IMR-90 (cell line): ENCODE data around the gene KIF20B. TPM values are rescaled to one million over a fixed set of nuclear protein-coding genes. Genes with fewer than 3 reads are reported as not detected.

ENCODE experiments used
- ATAC-seq: fragments of 200-7000 bp; cut with Tn5 transposase; 2 replicates; pipeline ENCODE4 v1.9.1; 2020; ENCODE audit warnings: low read depth, mild to moderate bottlenecking, moderate library complexity
- BruUV-seq: library from RNA; stranded (reverse); fragments of 400-500 nt; replicated peaks from 2 replicates; lab custom pipeline; 2021; lab: Mats Ljungman, UMichigan
- CTCF ChIA-PET: fragments of 300-600 bp; formaldehyde crosslinking; extraction: SDS; loops from one replicate; lab custom pipeline; 2021; ENCODE audit warnings: antibody characterized with exemption; lab: Yijun Ruan, JAX
- POLR2A ChIA-PET: fragments of 300-600 bp; sonication (Branson Sonifier 250); formaldehyde crosslinking; loops from one replicate; lab custom pipeline; 2022; ENCODE audit warnings: antibody characterized with exemption; ENCODE audit not compliant: unreplicated experiment; lab: Charles Lee
- DNase-seq: peaks from one replicate; pipeline ENCODE4 v3.0.0; 2013
- H2AFZ ChIP-seq: replicated peaks from 2 replicates; pipeline ENCODE3; 2013; ENCODE audit warnings: low read length, mild to moderate bottlenecking; ENCODE audit not compliant: poor library complexity
- H2AK5ac ChIP-seq: 2 replicates; pipeline ENCODE4 v1.6.1; 2013; ENCODE audit warnings: low read depth, low read length, inconsistent platforms
- H2AK9ac ChIP-seq: replicated peaks from 2 replicates; pipeline ENCODE3; 2013; ENCODE audit warnings: mild to moderate bottlenecking, low read depth, low read length, moderate library complexity; ENCODE audit not compliant: poor library complexity
- H2BK120ac ChIP-seq: 2 replicates; pipeline ENCODE4 v1.6.1; 2013; ENCODE audit warnings: low read depth, low read length, inconsistent platforms
- H2BK15ac ChIP-seq: 3 replicates; pipeline ENCODE4 v1.6.1; 2013; ENCODE audit warnings: low read depth, low read length, inconsistent platforms
- H2BK20ac ChIP-seq: 2 replicates; pipeline ENCODE4 v1.6.1; 2013; ENCODE audit warnings: low read depth, mild to moderate bottlenecking, inconsistent platforms, low read length, moderate library complexity
- H2BK5ac ChIP-seq: 2 replicates; pipeline ENCODE4 v1.6.1; 2013; ENCODE audit warnings: mild to moderate bottlenecking, low read depth, low read length, inconsistent platforms; ENCODE audit not compliant: poor library complexity, severe bottlenecking
- H3K14ac ChIP-seq: replicated peaks from 2 replicates; pipeline ENCODE4 v1.6.1; 2013; ENCODE audit warnings: low read depth, low read length, inconsistent platforms
- H3K18ac ChIP-seq: 2 replicates; pipeline ENCODE4 v1.6.1; 2013; ENCODE audit warnings: low read depth, low read length, control low read depth
- H3K23ac ChIP-seq: 2 replicates; pipeline ENCODE4 v1.6.1; 2013; ENCODE audit warnings: low read depth, low read length, inconsistent platforms
- H3K27ac ChIP-seq: 2 replicates; pipeline ENCODE4 v1.5.1; 2013; ENCODE audit warnings: mild to moderate bottlenecking, control low read depth, low read length; ENCODE audit not compliant: insufficient read depth
- H3K27me3 ChIP-seq: 2 replicates; pipeline ENCODE4 v1.6.1; 2013; ENCODE audit warnings: low read length; ENCODE audit not compliant: control insufficient read depth, insufficient read depth
- H3K36me3 ChIP-seq: 2 replicates; pipeline ENCODE4 v1.6.1; 2013; ENCODE audit warnings: low read length, mixed read lengths; ENCODE audit not compliant: control insufficient read depth, insufficient read depth
- H3K4ac ChIP-seq: 2 replicates; pipeline ENCODE4 v1.6.1; 2013; ENCODE audit warnings: low read depth, low read length, inconsistent platforms
- H3K4me1 ChIP-seq: 2 replicates; pipeline ENCODE4 v1.6.1; 2013; ENCODE audit warnings: low read length, mixed read lengths; ENCODE audit not compliant: control insufficient read depth, insufficient read depth
- H3K4me2 ChIP-seq: 2 replicates; pipeline ENCODE4 v1.6.1; 2013; ENCODE audit warnings: low read depth, mild to moderate bottlenecking, control low read depth, low read length, moderate library complexity
- H3K4me3 ChIP-seq: 2 replicates; pipeline ENCODE4 v1.5.1; 2013; ENCODE audit warnings: low read depth, mild to moderate bottlenecking, control low read depth, low read length, moderate library complexity; ENCODE audit not compliant: insufficient read depth
- H3K56ac ChIP-seq: 2 replicates; pipeline ENCODE4 v1.6.1; 2013; ENCODE audit warnings: low read length, inconsistent platforms; ENCODE audit not compliant: insufficient read depth; ENCODE audit errors: extremely low read depth
- H3K79me1 ChIP-seq, 2 experiments: 2 replicates each; pipeline ENCODE4 v1.6.1; 2013; ENCODE audit warnings: low read length in 2 of 2, inconsistent platforms in 1 of 2, low read depth in 1 of 2
- H3K9ac ChIP-seq: 2 replicates; pipeline ENCODE4 v1.6.1; 2013; ENCODE audit warnings: low read depth, low read length, control low read depth
- H3K9me1 ChIP-seq: 2 replicates; pipeline ENCODE4 v1.6.1; 2013; ENCODE audit warnings: low read length, inconsistent platforms; ENCODE audit not compliant: insufficient read depth
- H3K9me3 ChIP-seq: 2 replicates; pipeline ENCODE4 v1.6.1; 2013; ENCODE audit warnings: low read length; ENCODE audit not compliant: control insufficient read depth, insufficient read depth
- H4K20me1 ChIP-seq: 2 replicates; pipeline ENCODE4 v1.6.1; 2013; ENCODE audit warnings: low read length, inconsistent platforms; ENCODE audit not compliant: insufficient read depth
- H4K5ac ChIP-seq: 2 replicates; pipeline ENCODE4 v1.6.1; 2013; ENCODE audit warnings: mild to moderate bottlenecking, low read depth, low read length, control low read depth
- H4K8ac ChIP-seq, 2 experiments: 2 replicates each; pipeline ENCODE4 v1.6.1; 2013; ENCODE audit warnings: low read depth in 2 of 2, low read length in 2 of 2, control low read depth in 1 of 2, inconsistent platforms in 1 of 2
- H4K91ac ChIP-seq: 2 replicates; pipeline ENCODE4 v1.6.1; 2013; ENCODE audit warnings: low read depth, low read length, inconsistent platforms; ENCODE audit not compliant: insufficient read depth
- CEBPB ChIP-seq: IDR thresholded peaks from 2 replicates; pipeline ENCODE4 v1.6.1; 2012; ENCODE audit warnings: low read depth, low read length, improper control_type of control experiment
- MAFK ChIP-seq: IDR thresholded peaks from 2 replicates; pipeline ENCODE4 v1.6.1; 2012; ENCODE audit warnings: low read depth, low read length, improper control_type of control experiment
- MAZ ChIP-seq: IDR thresholded peaks from 2 replicates; pipeline ENCODE4 v1.6.1; 2012; ENCODE audit warnings: low read depth, mild to moderate bottlenecking, low read length, improper control_type of control experiment, moderate library complexity, borderline replicate concordance
- NFE2L2 ChIP-seq: fragments of 150-350 bp; IDR thresholded peaks from 2 replicates; pipeline ENCODE4 v1.6.1; 2016; ENCODE audit warnings: low read depth, mild to moderate bottlenecking, low read length
- RAD21 ChIP-seq: IDR thresholded peaks from 2 replicates; pipeline ENCODE4 v1.6.1; 2012; ENCODE audit warnings: low read length, improper control_type of control experiment
- WGBS, 2 experiments: methylation state at CpG; one replicate each; pipeline versions ENCODE4 v1.1.5 to v1.1.7; 2013; ENCODE audit warnings: missing lambda C conversion rate in 2 of 2; ENCODE audit not compliant: insufficient read length in 1 of 2; ENCODE audit errors: extremely low coverage in 2 of 2; 5-methylcytosine and 5-hydroxymethylcytosine counted together
- dilution Hi-C: fragments of 300-500 bp; cut with HindIII; formaldehyde crosslinking; loops from one replicate; pipeline ENCODE4 v1.14.3; 2018; ENCODE audit warnings: low sequenced_read_pairs; ENCODE audit not compliant: unreplicated experiment
- in situ Hi-C: fragments of 300-500 bp; cut with MboI; formaldehyde crosslinking; loops from 3 replicates; pipeline ENCODE4 v1.14.3; 2019; ENCODE audit warnings: low sequenced_read_pairs, inconsistent platforms, mixed read lengths
- intact Hi-C: fragments of 100-400 bp; cut with micrococcal nuclease; formaldehyde crosslinking; loops from 2 replicates; pipeline ENCODE4 v1.10.0; 2022
- polyA plus RNA-seq, 3 experiments: library from polyadenylated mRNA; depleted of rRNA; stranded (reverse); fragments of >200 nt; gene quantifications; 2 replicates each; pipeline ENCODE4 v1.2.3, GENCODE V29; 2012; ENCODE audit warnings: low replicate concordance in 1 of 3
- total RNA-seq: library from RNA; depleted of rRNA; stranded (reverse); fragments of >200 nt; gene quantifications from 2 replicates; pipeline ENCODE4 v1.2.3, GENCODE V29; 2012

The KIF20B gene
- total and polyA plus RNA-seq, 2 of the 4 experiments (the other 2 are of a cell fraction), result 3.1 to 23.5 TPM

GRCh38 chr10:89705466-89705865 lies 4.1 kb downstream of the KIF20B start:
- H2BK5ac ChIP-seq, result peak overlapping the region; percentile 55
- H2AK9ac ChIP-seq, result no peak overlapping the region
- H3K9me3 ChIP-seq, result no peaks in the 10 kb centered on the region
- no TSS peak for BruUV-seq
- H4K8ac ChIP-seq, result peak overlapping the region in 1 of 2 experiments; percentile 41; a peak in 1 of 4 replicates
- H3K4me2 ChIP-seq, result peak overlapping the region; percentile 55
- in situ Hi-C loops, result no loop called here
- no peaks in the 10 kb centered on the region for H3K9me1 ChIP-seq
- ATAC-seq (no peak), DNase-seq (no peak)
- dilution Hi-C loops, result no loop called here
- H3K56ac ChIP-seq, result no peak overlapping the region
- intact Hi-C loops, result no loop called here
- CTCF ChIA-PET, result no interaction called here
- H3K18ac ChIP-seq, result no peak overlapping the region
- no peak overlapping the region for H2BK120ac ChIP-seq
- no peak overlapping the region for H2AFZ ChIP-seq
- no peak overlapping the region for H3K14ac ChIP-seq
- no peak overlapping the region for H4K91ac ChIP-seq
- no peak overlapping the region for H2BK15ac ChIP-seq
- WGBS, 2 experiments, result no CpG with 5 or more reads among the region's 3 CpGs
- POLR2A ChIA-PET, result no interaction called here
- 0 out of 2 replicates have a peak overlapping the region, but pooled peaks have one; percentile 84 for H3K23ac ChIP-seq
- H3K79me1 ChIP-seq, result peaks cover 3 to 12% of the 10 kb centered on the region in 2 experiments; a peak in 3 of 4 replicates
- no peaks in the 10 kb centered on the region for H3K27me3 ChIP-seq
- no peak overlapping the region for H3K9ac ChIP-seq
- TF ChIP-seq NFE2L2 (no peak), RAD21 (no peak), MAFK (no peak), CEBPB (peak; percentile 16; the same call in 1 of the 2 replicates), MAZ (no peak)
- H4K5ac ChIP-seq, result peak overlapping the region; percentile 60; the same call in 1 of the 2 replicates
- H3K27ac ChIP-seq, result no peak overlapping the region
- H3K36me3 ChIP-seq, result no peaks in the 10 kb centered on the region
- H3K4ac ChIP-seq, result no peak overlapping the region
- H3K4me1 ChIP-seq, result no peaks in the 10 kb centered on the region
- no peak overlapping the region for H3K4me3 ChIP-seq
- H4K20me1 ChIP-seq, result no peaks in the 10 kb centered on the region
- H2AK5ac ChIP-seq, result no peak overlapping the region
- H2BK20ac ChIP-seq, result no peak overlapping the region
